Right atrium auricular region (tissue), 2 donors: ENCODE data around the gene TTC7B. TPM values are rescaled to one million over a fixed set of nuclear protein-coding genes. Genes with fewer than 3 reads are reported as not detected.
"Not testable (repeated sequence)": the region's sequence is repeated elsewhere in the genome, so short reads cannot be mapped to it uniquely, and the experiment has no call there.

ENCODE experiments used
- DNase-seq: peaks from one replicate; pipeline ENCODE4 v3.0.0-alpha.2; 2019; ENCODE audit warnings: low spot score
- H3K27ac ChIP-seq, 2 donors: fragments of 200-600 bp; sonication (generic); 1 replicate in 1 of 2; 2 replicates in 1 of 2; pipeline ENCODE4 v1.5.1; 2016 to 2019
- H3K27me3 ChIP-seq, 2 donors: fragments of 200-600 bp; sonication (generic); one replicate each; pipeline versions ENCODE4 v1.5.1 to v1.6.0; 2017 to 2019
- H3K36me3 ChIP-seq: fragments of 200-600 bp; sonication (generic); one replicate; pipeline ENCODE4 v1.5.1; 2016
- H3K4me1 ChIP-seq, 2 donors: fragments of 200-600 bp; sonication (generic); one replicate each; pipeline versions ENCODE4 v1.5.1 to v1.6.0; 2017 to 2019
- H3K4me3 ChIP-seq, 2 donors: fragments of 200-600 bp; sonication (generic); 1 replicate in 1 of 2; 2 replicates in 1 of 2; pipeline ENCODE4 v1.5.1; 2017 to 2019; ENCODE audit warnings: mild to moderate bottlenecking in 1 of 2, moderate library complexity in 1 of 2
- H3K9me3 ChIP-seq, 2 donors: fragments of 200-600 bp; sonication (generic); one replicate each; pipeline ENCODE4 v1.5.1; 2019
- CTCF ChIP-seq, 2 donors: fragments of 200-600 bp; sonication (generic); IDR thresholded peaks; one replicate each; pipeline ENCODE4 v1.5.1; 2019; ENCODE audit warnings: antibody characterized with exemption in 2 of 2
- total RNA-seq, 2 donors: library from RNA; depleted of rRNA; stranded (reverse); fragments of >200 nt; gene quantifications; one replicate each; pipeline ENCODE4 v1.1.0, GENCODE V29; 2016

Gene TTC7B
- total RNA-seq, 2 donors from 2014 or later: 45.5 to 57.3 TPM

GRCh38 chr14:90530523-90530922 lies 285.7 kb downstream of the TTC7B start:
- no peaks in the 10 kb centered on the region for H3K27me3 ChIP-seq
- no peak for DNase-seq
- H3K27ac ChIP-seq: no peak overlapping the region
- H3K4me3 ChIP-seq: no peak overlapping the region
- H3K4me1 ChIP-seq: peaks cover 0 to 25% of the 10 kb centered on the region in 2 donors
- TF ChIP-seq CTCF (IDR thresholded peaks at IDR 0.05): no peak
- no peaks in the 10 kb centered on the region for H3K36me3 ChIP-seq
- H3K9me3 ChIP-seq: no peaks in the 10 kb centered on the region

GRCh38 chr14:90527978-90528377 lies 288.3 kb downstream of the TTC7B start:
- Histone ChIP-seq H3K36me3 (no peaks in the 10 kb centered on the region), H3K4me1 (peaks cover 0 to 21% of the 10 kb centered on the region in 2 donors), H3K27me3 (no peaks in the 10 kb centered on the region), H3K27ac (no peak overlapping the region), H3K4me3 (no peak overlapping the region), H3K9me3 (no peaks in the 10 kb centered on the region)
- TF ChIP-seq CTCF (IDR thresholded peaks at IDR 0.05): no peak
- no peak for DNase-seq

DNA sequence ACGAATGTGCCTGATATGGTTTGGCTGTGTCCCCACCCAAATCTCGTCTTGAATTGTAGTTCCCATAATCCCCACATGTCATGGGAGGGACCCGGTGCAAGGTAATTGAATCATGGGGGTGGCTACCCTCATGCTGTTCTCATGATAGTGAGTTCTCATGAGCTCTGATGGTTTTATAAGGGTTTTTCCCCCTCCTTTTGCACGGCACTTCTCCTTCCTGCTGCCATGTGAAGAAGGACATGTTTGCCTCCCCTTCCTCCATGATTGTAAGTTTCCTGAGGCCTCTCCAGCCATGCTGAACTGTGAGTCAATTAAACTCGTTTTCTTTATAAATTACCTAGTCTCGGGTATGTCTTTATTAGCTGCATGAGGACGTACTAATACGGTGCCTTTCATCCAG lies 289.7 kb downstream of the TTC7B start:
- H3K9me3 ChIP-seq, H3K4me3 ChIP-seq: not testable (repeated sequence)

GRCh38 chr14:90525353-90526028 lies 290.7 kb downstream of the TTC7B start:
- H3K36me3 ChIP-seq, H3K9me3 ChIP-seq, H3K27me3 ChIP-seq, H3K4me3 ChIP-seq, DNase-seq, H3K27ac ChIP-seq: not testable (repeated sequence)
- peaks cover 0 to 46% of the 10 kb centered on the region in 2 donors for H3K4me1 ChIP-seq

More for the DNA sequence above, 289.7 kb downstream of the TTC7B start:
- peaks cover 0 to 36% of the 10 kb centered on the region in 2 donors for H3K4me1 ChIP-seq
- not testable (repeated sequence) for H3K27me3 ChIP-seq, H3K27ac ChIP-seq, DNase-seq, H3K36me3 ChIP-seq

DNA sequence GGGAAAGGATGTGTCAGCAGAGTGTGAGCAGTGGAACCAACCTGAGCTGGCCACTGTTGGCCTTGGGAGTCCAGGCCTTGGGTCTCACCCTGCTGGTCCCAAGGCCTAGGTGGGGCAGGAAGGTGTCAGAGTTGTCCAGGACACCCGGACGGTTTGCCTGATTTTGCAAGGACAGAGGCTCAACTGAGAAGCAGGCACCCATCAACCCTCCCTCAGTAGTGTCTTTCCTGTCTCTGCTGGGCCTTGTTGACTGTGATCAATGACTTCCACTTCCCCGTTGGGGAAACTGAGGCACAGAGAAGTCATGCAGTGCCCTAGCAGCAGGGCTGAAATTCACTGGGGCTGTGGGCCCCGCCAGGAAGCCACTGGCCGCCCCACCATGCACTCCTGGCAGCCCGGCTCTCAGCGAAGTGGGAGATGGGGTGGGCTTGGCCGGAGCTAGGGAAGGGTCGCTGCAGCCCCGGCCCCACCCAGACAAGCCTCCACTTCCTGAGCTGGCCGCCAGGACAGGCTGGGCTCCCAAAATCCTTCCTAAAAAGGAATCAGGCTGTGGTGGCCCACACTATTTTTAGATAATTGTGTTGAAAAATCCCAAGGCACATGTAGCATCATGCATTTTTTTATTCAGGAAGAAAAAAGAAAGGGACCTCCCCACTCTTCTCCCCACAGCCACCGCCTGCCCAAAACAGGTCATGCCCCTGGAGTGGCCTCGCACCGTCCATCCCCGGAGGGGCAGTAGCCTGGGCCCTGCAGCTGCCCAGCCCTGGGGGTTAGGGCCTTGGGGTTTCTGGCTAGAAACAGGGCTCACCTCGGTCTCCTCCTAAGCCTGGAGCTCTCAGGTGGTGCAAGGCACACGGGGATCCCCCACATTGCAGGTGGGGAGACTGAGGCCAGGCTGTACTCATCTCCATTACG lies 292.0 kb downstream of the TTC7B start:
- Histone ChIP-seq H3K9me3 (no peaks in the 10 kb centered on the region), H3K27me3 (no peaks in the 10 kb centered on the region), H3K36me3 (no peaks in the 10 kb centered on the region), H3K4me3 (no peak overlapping the region), H3K27ac (peak overlapping the region; percentile 44 to 53), H3K4me1 (peaks cover 0 to 53% of the 10 kb centered on the region in 2 donors)
- no peak for DNase-seq
- TF ChIP-seq CTCF (IDR thresholded peaks at IDR 0.05): no peak

GRCh38 chr14:90523544-90523943 lies 292.7 kb downstream of the TTC7B start:
- Histone ChIP-seq H3K27ac (peak overlapping the region; percentile 44 to 53), H3K4me1 (peaks cover 0 to 58% of the 10 kb centered on the region in 2 donors), H3K27me3 (no peaks in the 10 kb centered on the region), H3K4me3 (no peak overlapping the region), H3K36me3 (no peaks in the 10 kb centered on the region), H3K9me3 (no peaks in the 10 kb centered on the region)
- DNase-seq: no peak
- TF ChIP-seq CTCF (IDR thresholded peaks at IDR 0.05): no peak
